Measurements from ENCODE around the gene SEMA3G. TPM values are rescaled to one million over a fixed set of nuclear protein-coding genes. Genes with fewer than 3 reads are reported as not detected.

The SEMA3G gene
- total RNA-seq, 5 donors from 2014 or later (not counting 1 experiment from before 2014, with no cell fraction given): 0.75 to 1.9 (median 1.4) TPM

- Histone ChIP-seq H3K4me1 (ENCODE audit: control insufficient read depth in 1 of 2, extremely low read depth in 1 of 2, insufficient read depth in 2 of 2, low read length in 2 of 2) (no peaks in the 10 kb centered on the region), H3K9me3 (no peaks in the 10 kb centered on the region), H3K4me3 (ENCODE audit: control insufficient read depth in 1 of 2, extremely low read depth in 1 of 2, low read length in 1 of 2) (no peak overlapping the region), H3K36me3 (ENCODE audit: control insufficient read depth in 2 of 2, extremely low read depth in 1 of 2, insufficient read depth in 1 of 2, low read length in 1 of 2) (peaks cover 23 to 72% of the 10 kb centered on the region in 2 donors), H3K27ac (ENCODE audit: low read length) (no peak overlapping the region), H3K27me3 (replicated peaks in 1 of 2; ENCODE audit: control insufficient read depth in 2 of 2, extremely low read depth in 1 of 2, insufficient read depth in 2 of 2, low read length in 1 of 2) (no peaks in the 10 kb centered on the region)
- no peak for DNase-seq
- 91% methylated on average over 7 of the region's 10 CpGs for WGBS (ENCODE audit: insufficient coverage)
- no peak overlapping the region for H3K27ac Mint-ChIP-seq
- H3K36me3 Mint-ChIP-seq: peaks cover 24% of the 10 kb centered on the region
- no peaks in the 10 kb centered on the region for H3K9me3 Mint-ChIP-seq
- ATAC-seq (replicated peaks in 1 of 4): no peak
- POLR2A ChIA-PET: no interaction called here
- no peak overlapping the region for H3K4me3 Mint-ChIP-seq
- no peaks in the 10 kb centered on the region for H3K27me3 Mint-ChIP-seq
- CTCF ChIA-PET: no interaction called here
- H3K4me1 Mint-ChIP-seq: no peaks in the 10 kb centered on the region
These were observed 40.0 kb upstream of the SEMA3G start for GRCh38 chr3:52484680-52485461.

GRCh38 chr3:52483577-52484381 lies 38.9 kb upstream of the SEMA3G start:
- POLR2A ChIA-PET: no interaction called here
- Histone ChIP-seq H3K27ac (ENCODE audit: low read length) (no peak overlapping the region), H3K27me3 (replicated peaks in 1 of 2; ENCODE audit: control insufficient read depth in 2 of 2, extremely low read depth in 1 of 2, insufficient read depth in 2 of 2, low read length in 1 of 2) (no peaks in the 10 kb centered on the region), H3K36me3 (ENCODE audit: control insufficient read depth in 2 of 2, extremely low read depth in 1 of 2, insufficient read depth in 1 of 2, low read length in 1 of 2) (peaks cover 32 to 73% of the 10 kb centered on the region in 2 donors), H3K9me3 (no peaks in the 10 kb centered on the region), H3K4me3 (ENCODE audit: control insufficient read depth in 1 of 2, extremely low read depth in 1 of 2, low read length in 1 of 2) (no peak overlapping the region), H3K4me1 (ENCODE audit: control insufficient read depth in 1 of 2, extremely low read depth in 1 of 2, insufficient read depth in 2 of 2, low read length in 2 of 2) (no peaks in the 10 kb centered on the region)
- no peaks in the 10 kb centered on the region for H3K27me3 Mint-ChIP-seq
- no peaks in the 10 kb centered on the region for H3K9me3 Mint-ChIP-seq
- no peaks in the 10 kb centered on the region for H3K4me1 Mint-ChIP-seq
- no peak overlapping the region for H3K4me3 Mint-ChIP-seq
- H3K36me3 Mint-ChIP-seq: peaks cover 32% of the 10 kb centered on the region
- CTCF ChIA-PET: no interaction called here
- H3K27ac Mint-ChIP-seq: no peak overlapping the region
- 99% methylated on average over 8 of the region's 13 CpGs for WGBS (ENCODE audit: insufficient coverage)
- ATAC-seq (replicated peaks in 1 of 4) (no peak), DNase-seq (no peak)

DNA sequence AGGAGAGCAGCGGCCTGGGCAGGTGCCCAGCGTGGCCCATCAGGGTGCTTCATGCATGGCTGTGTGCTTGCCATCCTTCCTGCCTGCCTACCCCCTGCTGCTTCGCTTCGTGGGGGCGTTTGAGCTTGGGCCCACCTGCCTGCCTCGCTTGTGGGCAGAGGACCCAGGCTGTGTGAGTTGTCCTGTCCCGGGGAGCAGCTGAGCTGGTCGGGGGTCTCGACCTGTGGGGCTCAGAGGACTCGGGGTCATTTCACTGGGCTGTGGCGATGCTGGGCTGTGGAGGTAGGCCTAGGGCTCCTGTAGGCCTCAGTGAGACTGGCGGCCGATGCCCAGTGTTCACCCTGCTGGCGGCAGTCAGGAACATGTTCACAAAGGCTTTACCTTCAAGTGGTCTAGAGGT lies 38.2 kb upstream of the SEMA3G start:
- Histone ChIP-seq H3K36me3 (ENCODE audit: control insufficient read depth in 2 of 2, extremely low read depth in 1 of 2, insufficient read depth in 1 of 2, low read length in 1 of 2) (peaks cover 35 to 74% of the 10 kb centered on the region in 2 donors), H3K4me1 (ENCODE audit: control insufficient read depth in 1 of 2, extremely low read depth in 1 of 2, insufficient read depth in 2 of 2, low read length in 2 of 2) (no peaks in the 10 kb centered on the region), H3K27me3 (replicated peaks in 1 of 2; ENCODE audit: control insufficient read depth in 2 of 2, extremely low read depth in 1 of 2, insufficient read depth in 2 of 2, low read length in 1 of 2) (no peaks in the 10 kb centered on the region), H3K27ac (ENCODE audit: low read length) (no peak overlapping the region), H3K9me3 (no peaks in the 10 kb centered on the region), H3K4me3 (ENCODE audit: control insufficient read depth in 1 of 2, extremely low read depth in 1 of 2, low read length in 1 of 2) (no peak overlapping the region)
- ATAC-seq (replicated peaks in 1 of 4): no peak
- Mint-ChIP-seq H3K4me1 (no peaks in the 10 kb centered on the region), H3K9me3 (no peaks in the 10 kb centered on the region), H3K4me3 (no peak overlapping the region), H3K27ac (no peak overlapping the region), H3K27me3 (no peaks in the 10 kb centered on the region), H3K36me3 (peaks cover 35% of the 10 kb centered on the region)
- 96% methylated on average over 11 of the region's 14 CpGs for WGBS (ENCODE audit: insufficient coverage)
- POLR2A ChIA-PET: no interaction called here
- DNase-seq: no peak
- CTCF ChIA-PET: no interaction called here

DNA sequence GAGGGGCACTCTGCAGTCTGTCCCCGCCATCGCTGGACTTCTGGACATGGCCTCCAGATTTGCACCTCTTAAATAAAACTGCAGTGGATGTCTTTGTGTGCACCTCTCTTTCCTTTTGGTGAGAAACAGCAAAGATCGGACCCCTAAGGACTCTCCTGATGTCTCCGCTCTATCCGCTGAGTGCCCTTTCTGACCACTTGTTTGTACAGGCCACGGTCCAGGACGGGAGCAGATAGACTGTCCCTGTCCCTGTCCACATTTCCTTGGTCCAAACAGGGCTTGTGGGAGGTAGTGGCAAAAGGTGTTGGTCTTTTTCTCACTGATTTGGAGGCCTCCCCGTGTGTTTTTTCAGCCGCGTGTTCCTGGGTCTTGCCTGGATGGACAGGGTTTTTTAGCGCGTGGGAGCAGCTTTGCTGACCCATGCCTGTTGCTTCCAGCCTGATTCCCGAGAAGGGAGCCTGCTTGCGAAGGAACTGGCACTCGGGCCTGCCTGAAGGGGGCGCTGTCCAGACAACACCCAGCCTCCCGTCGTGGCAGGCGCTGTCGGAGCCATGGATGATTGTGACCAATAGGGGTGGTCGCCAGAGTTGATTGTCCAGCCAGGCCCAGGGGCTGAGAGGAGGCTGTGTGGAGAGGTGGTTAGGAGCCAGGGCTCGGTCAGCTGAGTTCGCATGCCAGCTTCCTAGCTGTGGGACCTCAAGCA lies 37.1 kb upstream of the SEMA3G start:
- no peaks in the 10 kb centered on the region for H3K9me3 Mint-ChIP-seq
- no peaks in the 10 kb centered on the region for H3K9me3 ChIP-seq
- peaks cover 33% of the 10 kb centered on the region for H3K36me3 Mint-ChIP-seq
- CTCF ChIA-PET: no interaction called here
- H3K4me1 Mint-ChIP-seq: no peaks in the 10 kb centered on the region
- ATAC-seq (replicated peaks in 1 of 4) (no peak), DNase-seq (peak in 5 of 35 experiments; percentile 11 to 34 (median 16))
- POLR2A ChIA-PET: no interaction called here
- H3K36me3 ChIP-seq (ENCODE audit: control insufficient read depth in 2 of 2, extremely low read depth in 1 of 2, insufficient read depth in 1 of 2, low read length in 1 of 2): peaks cover 41 to 74% of the 10 kb centered on the region in 2 donors
- H3K4me3 Mint-ChIP-seq: no peak overlapping the region
- WGBS (ENCODE audit: insufficient coverage): 94% methylated on average over 22 of the region's 23 CpGs
- H3K27me3 Mint-ChIP-seq: no peaks in the 10 kb centered on the region
- no peak overlapping the region for H3K27ac ChIP-seq (ENCODE audit: low read length)
- H3K4me3 ChIP-seq (ENCODE audit: control insufficient read depth in 1 of 2, extremely low read depth in 1 of 2, low read length in 1 of 2): no peak overlapping the region
- H3K27me3 ChIP-seq (replicated peaks in 1 of 2; ENCODE audit: control insufficient read depth in 2 of 2, extremely low read depth in 1 of 2, insufficient read depth in 2 of 2, low read length in 1 of 2): no peaks in the 10 kb centered on the region
- no peak overlapping the region for H3K27ac Mint-ChIP-seq
- H3K4me1 ChIP-seq (ENCODE audit: control insufficient read depth in 1 of 2, extremely low read depth in 1 of 2, insufficient read depth in 2 of 2, low read length in 2 of 2): no peaks in the 10 kb centered on the region

DNA sequence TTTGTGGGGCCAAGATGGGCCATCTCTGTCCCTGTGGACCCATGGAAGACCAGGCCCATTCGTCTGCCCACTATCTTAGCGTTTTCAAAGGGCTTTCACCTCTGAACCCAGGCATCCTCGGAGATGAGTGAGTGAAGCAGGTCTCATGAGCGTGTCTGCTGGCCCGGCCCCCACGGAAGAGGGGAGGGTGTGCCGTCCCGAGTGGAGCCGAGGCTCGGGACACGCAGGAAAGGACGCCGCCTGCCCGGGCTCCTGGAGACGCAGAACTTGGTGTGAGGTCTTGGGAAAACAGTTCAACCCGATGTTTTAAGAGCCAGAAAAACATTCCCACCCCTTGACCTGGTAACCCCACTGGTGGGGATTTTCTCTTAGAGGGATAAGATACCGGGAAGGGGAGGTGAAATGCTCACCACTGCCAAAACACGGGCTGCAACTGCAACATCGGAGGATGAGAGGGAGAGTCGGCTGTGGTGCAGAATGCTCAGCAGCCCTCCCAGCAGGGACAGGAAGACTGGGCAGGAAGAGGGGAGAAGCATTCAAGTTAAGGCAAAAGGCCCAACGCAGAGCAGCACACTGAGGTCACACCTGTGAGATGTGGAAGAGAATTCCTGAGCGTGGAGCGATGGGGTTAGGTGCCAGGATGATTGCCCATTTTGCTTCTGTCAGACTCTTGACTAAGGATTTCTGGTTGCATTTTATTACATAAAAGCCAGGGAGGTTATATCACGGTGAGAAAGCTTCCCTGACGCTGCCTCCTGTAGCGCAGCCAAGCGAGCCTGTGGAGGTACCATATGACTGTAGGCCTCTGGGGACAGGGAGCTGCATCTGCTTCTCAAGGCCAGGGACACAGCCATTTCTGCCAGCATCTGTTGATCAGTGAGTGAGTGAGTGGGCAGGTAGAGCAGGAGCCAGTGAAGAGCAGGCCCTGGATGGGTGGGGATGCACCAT lies 36.1 kb upstream of the SEMA3G start:
- Histone ChIP-seq H3K4me1 (ENCODE audit: control insufficient read depth in 1 of 2, extremely low read depth in 1 of 2, insufficient read depth in 2 of 2, low read length in 2 of 2) (no peaks in the 10 kb centered on the region), H3K36me3 (ENCODE audit: control insufficient read depth in 2 of 2, extremely low read depth in 1 of 2, insufficient read depth in 1 of 2, low read length in 1 of 2) (peaks cover 42 to 75% of the 10 kb centered on the region in 2 donors), H3K4me3 (ENCODE audit: control insufficient read depth in 1 of 2, extremely low read depth in 1 of 2, low read length in 1 of 2) (no peak overlapping the region), H3K27ac (ENCODE audit: low read length) (no peak overlapping the region), H3K27me3 (replicated peaks in 1 of 2; ENCODE audit: control insufficient read depth in 2 of 2, extremely low read depth in 1 of 2, insufficient read depth in 2 of 2, low read length in 1 of 2) (no peaks in the 10 kb centered on the region), H3K9me3 (no peaks in the 10 kb centered on the region)
- Mint-ChIP-seq H3K27ac (no peak overlapping the region), H3K4me1 (no peaks in the 10 kb centered on the region), H3K36me3 (peaks cover 33% of the 10 kb centered on the region), H3K4me3 (no peak overlapping the region), H3K27me3 (no peaks in the 10 kb centered on the region), H3K9me3 (no peaks in the 10 kb centered on the region)
- DNase-seq: no peak
- ChIA-PET CTCF (no interaction called here), POLR2A (no interaction called here)
- ATAC-seq (replicated peaks in 1 of 4): no peak
- WGBS (ENCODE audit: insufficient coverage): 97% methylated on average over 17 of the region's 27 CpGs
